Pericardium fibroblast (primary cell): ENCODE measurements around the gene NFIC. TPM values are rescaled to one million over a fixed set of nuclear protein-coding genes. Genes with fewer than 3 reads are reported as not detected.

ENCODE experiments used
- total RNA-seq: library from RNA; depleted of rRNA; stranded (reverse); fragments of >200 nt; gene quantifications from 2 replicates; pipeline ENCODE4 v1.2.3, GENCODE V29; 2015

Gene NFIC
- total RNA-seq = 36.3 and 65.0 TPM in 2 replicates

DNA sequence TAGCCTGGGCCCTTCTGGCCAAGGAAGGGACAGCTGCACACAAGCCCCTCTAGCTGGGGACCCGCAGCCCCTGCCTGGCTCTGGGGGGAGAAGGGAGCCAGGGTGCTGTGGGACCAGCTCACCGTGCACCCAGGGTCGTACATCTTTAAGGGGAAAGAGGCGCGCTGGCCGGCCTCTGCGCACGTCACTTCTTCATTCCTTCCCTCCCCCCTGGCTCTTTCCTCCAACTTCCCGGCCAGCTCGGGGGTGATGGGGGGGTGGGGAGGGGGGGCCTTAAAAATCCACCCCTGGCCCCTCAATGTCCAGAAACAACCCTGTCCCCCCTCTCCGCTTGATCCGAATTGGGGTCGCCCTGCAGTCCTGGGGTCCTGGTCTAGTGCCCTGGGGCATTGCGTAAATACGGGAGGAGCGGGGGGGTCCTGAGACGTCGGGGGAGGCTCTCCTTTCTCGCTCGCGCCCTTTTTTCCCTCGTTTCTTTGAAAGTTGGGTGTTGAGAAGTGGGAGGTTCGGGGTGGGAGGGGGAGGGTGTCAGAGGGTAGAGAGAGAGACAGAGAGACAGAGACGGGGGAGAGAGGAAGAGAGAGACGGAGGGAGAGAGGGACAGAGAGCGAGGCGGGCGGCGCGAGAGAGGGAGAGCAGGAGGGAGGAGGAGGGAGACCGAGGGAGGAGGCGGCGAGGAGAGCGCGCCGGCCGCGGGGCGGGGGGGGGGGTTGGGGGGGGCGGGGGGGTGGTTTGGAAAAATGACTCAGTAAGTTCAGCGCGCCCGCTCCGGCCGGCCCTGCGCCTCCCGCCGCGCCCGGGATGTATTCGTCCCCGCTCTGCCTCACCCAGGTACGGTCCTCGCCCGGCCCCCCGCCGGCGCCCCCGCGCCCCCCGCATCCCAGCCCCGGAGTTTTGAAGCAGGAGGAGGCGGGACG is at the start of gene NFIC:
TSS of gene NFIC (plus strand) at position 748 of the 917 bp plus-strand sequence. CDS start at position 802, 54 bp downstream.

DNA sequence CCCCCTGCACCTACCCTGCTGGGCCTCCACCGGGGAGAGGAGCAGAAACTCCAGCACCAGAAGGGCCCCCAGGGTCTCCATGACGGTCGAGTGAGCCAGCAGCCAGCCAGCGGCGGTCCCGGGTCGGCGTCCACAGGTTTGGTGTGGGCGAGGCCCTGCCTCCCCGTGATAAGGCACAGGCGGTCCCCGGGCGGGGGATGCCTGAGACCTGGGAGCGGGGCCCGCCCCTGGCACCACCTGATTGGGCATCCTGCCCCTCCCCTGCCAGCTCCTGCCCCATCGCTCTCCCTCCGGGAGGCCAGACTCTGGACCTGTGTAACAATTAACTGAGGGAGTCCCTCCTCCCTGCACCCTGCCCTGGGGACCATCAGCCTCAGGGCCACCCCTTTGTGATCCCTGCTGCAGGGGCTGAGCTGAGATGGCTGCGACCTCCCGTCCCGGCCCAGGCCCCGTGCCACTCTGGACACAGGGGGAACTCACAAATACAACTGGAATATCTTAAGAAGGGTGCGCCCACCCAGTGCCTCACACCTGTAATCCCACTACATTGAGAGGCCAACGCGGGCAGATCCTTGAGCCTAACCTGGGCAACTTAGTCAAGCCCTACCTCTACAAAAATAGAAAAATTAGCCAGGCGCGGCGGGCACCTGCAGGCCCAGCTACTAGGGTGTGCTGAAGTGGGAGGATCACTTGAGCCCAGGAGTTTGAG is 114.2 kb downstream of the NFIC start, which contains the start of gene SMIM24:
TSS of gene SMIM24 (minus strand) at position 143 of the 709 bp plus-strand sequence. CDS start at position 81, 62 bp downstream.

GRCh38 chr19:3483226-3483628 is 116.8 kb downstream of the NFIC start, which contains the start of gene SMIM44:
SMIM44 (minus strand) TSS chr19:3483441; CDS start chr19:3483403, 38 bp downstream.

GRCh38 chr19:3500429-3501101 is 134.2 kb downstream of the NFIC start, which contains the start of gene DOHH:
DOHH (minus strand) TSS chr19:3500674; CDS start chr19:3496814, 3,860 bp downstream.

DNA sequence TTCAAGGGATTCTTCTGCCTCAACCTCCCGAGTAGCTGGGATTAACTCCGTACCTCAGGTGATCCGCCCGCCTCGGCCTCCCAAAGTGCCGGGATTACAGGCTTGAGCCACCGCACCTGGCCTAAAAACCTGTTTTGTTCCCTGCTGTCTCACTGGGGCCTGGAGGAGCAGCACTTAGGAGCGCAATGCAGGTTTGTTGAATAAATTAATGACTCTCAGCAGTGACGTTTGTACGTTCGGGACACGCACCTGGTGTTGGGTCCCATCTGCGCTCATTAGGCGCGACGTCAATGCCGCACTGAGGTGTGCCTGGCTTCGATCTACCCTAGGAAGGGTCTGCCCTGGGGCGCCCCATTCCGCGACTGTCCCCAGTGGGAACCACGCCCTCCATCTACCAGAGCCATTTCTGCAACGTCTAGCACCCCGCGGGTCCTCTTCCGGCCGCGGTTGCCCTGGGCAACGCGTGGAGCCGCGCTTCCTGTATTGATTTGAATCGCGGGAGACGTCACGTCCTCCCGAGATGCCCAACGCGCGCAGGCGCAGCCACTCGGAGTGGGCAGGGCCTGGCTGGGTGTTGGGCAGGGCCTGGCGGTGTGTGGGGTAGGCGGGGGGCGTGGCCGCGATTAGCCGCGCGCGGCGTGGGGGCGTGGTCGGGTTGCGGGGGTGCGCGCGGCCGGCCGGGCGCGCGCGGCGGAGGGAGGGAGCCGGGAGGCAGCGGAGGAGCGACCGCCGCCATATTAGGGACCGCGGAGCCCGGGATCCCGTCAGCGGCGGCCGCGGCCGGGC is 139.4 kb downstream of the NFIC start, which contains the start of gene FZR1:
TSS of gene FZR1 (plus strand) at position 714 of the 786 bp plus-strand sequence. CDS start 16,679 bp downstream, outside the sequence.

Other genes with a start within 250 kb of the NFIC start
- not detected in 2 replicates for gene GNA15, start 230.6 kb upstream of the NFIC start, total RNA-seq
- not detected in 2 replicates for gene S1PR4, start 187.8 kb upstream of the NFIC start, total RNA-seq
- gene NCLN, start 180.7 kb upstream of the NFIC start, total RNA-seq = 53.4 and 58.3 TPM in 2 replicates
- not detected in 2 replicates for gene CELF5, start 141.9 kb upstream of the NFIC start, total RNA-seq
- not detected in 2 replicates for gene SMIM24, start 113.9 kb downstream of the NFIC start, total RNA-seq
- not detected in 2 replicates for gene SMIM44, start 116.9 kb downstream of the NFIC start, total RNA-seq
- gene DOHH, start 134.1 kb downstream of the NFIC start, total RNA-seq = 12.2 and 18.8 TPM in 2 replicates
- gene FZR1, start 139.7 kb downstream of the NFIC start, total RNA-seq = 16.2 and 19.4 TPM in 2 replicates
- gene TEKTIP1, start 172.6 kb downstream of the NFIC start, total RNA-seq = not detected in 2 replicates
- 56.2 and 65.9 TPM in 2 replicates for gene MFSD12, start 191.0 kb downstream of the NFIC start, total RNA-seq
- 92.5 and 95.8 TPM in 2 replicates for gene HMG20B, start 206.4 kb downstream of the NFIC start, total RNA-seq
- gene GIPC3, start 218.9 kb downstream of the NFIC start, total RNA-seq = 0.12 and 0.34 TPM in 2 replicates
- gene TBXA2R, start 240.3 kb downstream of the NFIC start, total RNA-seq = 0.47 and 1.4 TPM in 2 replicates